H1 (cell line): Measurements from ENCODE around the gene TGFB1.

ENCODE experiments used
- NANOG ChIP-seq: IDR thresholded peaks from 2 replicates; pipeline ENCODE4 v1.6.1; 2011; ENCODE audit warnings: low read length, low read depth, mild to moderate bottlenecking, inconsistent platforms; ENCODE audit not compliant: insufficient read depth, poor library complexity, severe bottlenecking
- SIN3A ChIP-seq, 2 experiments: IDR thresholded peaks in 1 of 2; conservative IDR thresholded peaks in 1 of 2; 2 replicates each; pipeline ENCODE4 v1.6.1; 2011 to 2012; ENCODE audit warnings: low read length in 2 of 2, improper control_type of control experiment in 1 of 2, low read depth in 1 of 2, mild to moderate bottlenecking in 1 of 2
- SP1 ChIP-seq: IDR thresholded peaks from 2 replicates; pipeline ENCODE4 v1.6.1; 2011; ENCODE audit warnings: low read depth, low read length
- TF ChIP-seq, protein P1 (sequence below), 3 experiments: IDR thresholded peaks; 1 replicate in 2 of 3; 2 replicates in 1 of 3; pipeline versions ENCODE4 v1.5.1 to v1.6.1; 2011; ENCODE audit warnings: low read length in 3 of 3, mild to moderate bottlenecking in 3 of 3, inconsistent platforms in 2 of 3, low read depth in 1 of 3, moderate library complexity in 1 of 3; ENCODE audit not compliant: insufficient read depth in 1 of 3; ENCODE audit errors: control extremely low read depth in 1 of 3

DNA sequence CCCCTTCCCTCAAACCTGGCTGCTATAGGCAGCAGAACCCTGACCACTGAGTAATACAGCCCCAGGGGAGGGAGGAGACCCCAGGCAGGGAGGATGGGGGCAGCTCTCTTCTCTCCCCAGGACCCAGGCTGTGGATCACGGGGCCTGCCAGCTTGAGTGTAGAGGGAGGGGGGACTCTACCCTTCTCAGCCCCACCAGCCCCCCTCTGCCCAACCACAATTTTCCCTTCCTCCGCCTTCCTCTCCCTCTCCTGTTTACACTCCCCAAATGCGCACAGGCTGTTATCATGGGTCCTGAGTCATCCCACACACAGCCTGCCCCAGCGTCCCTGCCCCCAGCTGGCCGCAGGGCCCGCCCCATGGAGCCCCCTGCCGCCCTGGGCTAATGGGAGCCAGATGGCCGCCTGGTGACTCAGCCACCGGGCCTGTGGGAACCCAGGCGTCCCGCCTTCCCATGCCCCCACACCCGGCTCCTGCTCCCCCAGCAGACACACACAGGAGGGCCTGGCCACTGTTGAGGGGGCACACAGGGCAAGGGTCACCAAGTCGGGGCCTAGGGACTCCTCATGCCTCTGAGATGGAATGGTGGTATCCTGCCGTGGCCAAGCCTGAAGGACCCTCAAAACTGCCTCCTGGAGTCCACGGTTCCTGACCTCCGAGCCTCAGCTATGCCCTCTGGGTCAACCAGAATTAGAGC, 30.1 kb downstream of the TGFB1 start:
- TF ChIP-seq NANOG (no peak), SP1 (no peak), SIN3A (conservative IDR thresholded peaks at IDR 0.05 in 1 of 2, IDR thresholded peaks at IDR 0.05 in 1 of 2; ENCODE audit: low read depth in 1 of 2, low read length in 2 of 2) (no peak)
- TF ChIP-seq, protein P1, sequence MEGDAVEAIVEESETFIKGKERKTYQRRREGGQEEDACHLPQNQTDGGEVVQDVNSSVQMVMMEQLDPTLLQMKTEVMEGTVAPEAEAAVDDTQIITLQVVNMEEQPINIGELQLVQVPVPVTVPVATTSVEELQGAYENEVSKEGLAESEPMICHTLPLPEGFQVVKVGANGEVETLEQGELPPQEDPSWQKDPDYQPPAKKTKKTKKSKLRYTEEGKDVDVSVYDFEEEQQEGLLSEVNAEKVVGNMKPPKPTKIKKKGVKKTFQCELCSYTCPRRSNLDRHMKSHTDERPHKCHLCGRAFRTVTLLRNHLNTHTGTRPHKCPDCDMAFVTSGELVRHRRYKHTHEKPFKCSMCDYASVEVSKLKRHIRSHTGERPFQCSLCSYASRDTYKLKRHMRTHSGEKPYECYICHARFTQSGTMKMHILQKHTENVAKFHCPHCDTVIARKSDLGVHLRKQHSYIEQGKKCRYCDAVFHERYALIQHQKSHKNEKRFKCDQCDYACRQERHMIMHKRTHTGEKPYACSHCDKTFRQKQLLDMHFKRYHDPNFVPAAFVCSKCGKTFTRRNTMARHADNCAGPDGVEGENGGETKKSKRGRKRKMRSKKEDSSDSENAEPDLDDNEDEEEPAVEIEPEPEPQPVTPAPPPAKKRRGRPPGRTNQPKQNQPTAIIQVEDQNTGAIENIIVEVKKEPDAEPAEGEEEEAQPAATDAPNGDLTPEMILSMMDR (IDR thresholded peaks at IDR 0.05; ENCODE audit: control extremely low read depth in 1 of 3, insufficient read depth in 1 of 3, low read depth in 1 of 3, low read length in 3 of 3): no peak
